ENCODE results near the gene MEIS2.

MEIS2 gene

GRCh38 chr15:36878684-36879262 is 221.6 kb downstream of the MEIS2 start:
- no peak for DNase-seq (ENCODE audit: low read depth)

- DNase-seq (ENCODE audit: low read depth): no peak
Observed at GRCh38 chr15:36877796-36878683, 222.3 kb downstream of the MEIS2 start.

DNA sequence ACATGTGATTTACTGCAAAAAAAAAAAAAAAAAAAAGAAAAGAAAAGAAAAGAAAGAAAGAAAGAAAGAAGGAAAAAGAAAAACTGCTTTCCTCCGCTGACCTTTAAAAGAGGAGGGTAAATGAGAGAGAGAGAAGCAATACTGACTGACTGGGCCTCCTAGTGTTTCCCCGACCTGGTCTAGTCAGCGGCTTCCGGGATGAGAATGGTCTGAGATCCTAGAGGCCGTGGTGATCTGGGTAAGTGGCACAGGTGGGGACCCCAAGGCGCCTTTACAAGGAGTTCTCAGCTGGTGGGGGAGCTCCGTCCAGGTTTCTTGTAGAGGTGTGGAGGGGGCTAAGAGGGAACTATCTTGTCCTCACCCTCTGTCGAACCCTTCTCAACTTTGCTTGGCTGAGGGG is 223.1 kb downstream of the MEIS2 start:
- DNase-seq (ENCODE audit: low read depth): no peak

DNA sequence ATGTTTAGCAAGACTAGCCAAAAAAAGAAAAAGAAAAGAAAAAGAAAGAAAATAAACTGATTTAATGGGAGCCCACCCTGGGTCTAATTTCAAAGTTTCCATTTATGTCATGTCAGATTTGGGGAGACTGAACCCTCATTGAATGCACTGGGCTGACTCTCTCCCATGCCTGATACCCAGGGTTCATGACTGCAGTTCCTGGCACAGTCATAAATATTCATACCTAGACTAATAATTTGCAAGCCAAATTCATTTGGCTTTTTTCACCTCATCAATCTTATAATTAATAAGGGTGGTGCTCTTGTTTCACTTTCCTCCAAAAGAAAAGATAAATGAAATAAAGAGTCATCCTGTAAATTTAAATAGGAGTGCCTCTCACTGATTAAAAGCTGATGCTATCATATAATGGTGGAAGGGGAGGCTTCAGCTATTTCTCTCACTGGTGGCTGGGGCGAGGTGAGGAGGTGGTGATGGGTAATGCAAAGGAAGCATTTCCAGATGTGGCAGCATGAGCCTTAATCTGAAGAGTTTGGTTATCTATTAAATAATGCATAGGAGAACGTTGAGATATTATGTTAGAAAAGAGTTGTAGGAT is 224.5 kb downstream of the MEIS2 start:
- no peak for DNase-seq (ENCODE audit: low read depth)

DNA sequence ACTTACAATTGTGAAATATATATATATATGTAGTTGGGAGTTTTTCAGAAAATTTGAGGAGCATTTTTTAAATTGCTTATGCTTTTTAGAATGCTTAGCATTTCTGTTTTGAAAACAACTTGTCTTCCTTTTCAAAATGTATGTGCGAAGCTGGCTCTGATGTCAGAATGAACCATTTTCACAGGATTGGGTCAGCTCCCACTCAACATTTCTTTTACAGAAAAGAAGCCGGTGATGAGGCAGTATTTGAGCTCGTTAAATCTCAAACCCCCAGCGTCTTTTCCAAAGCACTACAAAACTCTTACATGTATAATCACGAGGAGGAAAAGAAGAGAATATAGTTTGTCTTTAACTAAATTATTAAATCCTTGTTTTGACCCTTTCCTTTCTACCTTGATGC is 225.4 kb downstream of the MEIS2 start:
- no peak for DNase-seq (ENCODE audit: low read depth)

GRCh38 chr15:36867436-36867835 is 232.9 kb downstream of the MEIS2 start:
- DNase-seq (ENCODE audit: low read depth): no peak

DNA sequence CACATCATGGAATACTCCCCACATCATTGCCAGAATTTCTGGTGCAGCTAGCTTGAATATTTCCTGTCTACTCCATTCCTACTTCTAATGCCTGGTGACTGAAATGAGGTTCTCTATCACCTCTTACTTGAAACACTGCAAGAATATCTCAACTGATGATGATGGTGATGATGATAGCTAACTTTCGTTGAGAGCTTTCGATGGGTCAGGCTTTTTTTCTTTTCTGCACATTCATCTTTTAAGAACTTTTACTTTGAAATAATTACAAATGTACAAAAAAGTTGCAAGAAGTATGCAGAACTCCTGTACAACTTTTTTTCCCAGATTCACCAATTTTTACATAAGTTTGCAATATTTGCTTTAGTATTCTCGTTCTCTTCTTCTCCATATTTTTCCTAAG is 233.5 kb downstream of the MEIS2 start:
- no peak for DNase-seq (ENCODE audit: low read depth)

- DNase-seq (ENCODE audit: low read depth): no peak
Observed at GRCh38 chr15:36863570-36863969, 236.8 kb downstream of the MEIS2 start.

- no peak for DNase-seq (ENCODE audit: low read depth)
Observed at GRCh38 chr15:36860792-36861191, 239.6 kb downstream of the MEIS2 start.

DNA sequence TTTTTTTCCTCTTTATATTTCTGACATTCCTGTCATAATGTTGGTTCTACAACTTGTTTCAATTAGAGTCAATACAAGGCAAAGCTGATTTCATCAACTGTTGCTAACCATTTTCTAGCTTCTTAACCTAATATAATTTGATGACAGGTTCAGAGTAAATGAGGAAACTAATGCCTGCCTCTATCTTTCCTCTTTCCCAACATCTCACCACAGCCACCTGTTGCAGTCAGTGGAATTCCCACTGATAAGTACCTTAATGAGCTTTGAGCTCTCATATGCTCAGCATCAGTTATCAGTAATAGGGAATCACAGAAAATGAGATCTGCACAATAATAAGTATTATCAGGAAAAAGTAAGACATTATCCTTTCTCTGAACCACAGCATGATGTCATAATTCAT is 241.9 kb downstream of the MEIS2 start:
- DNase-seq (ENCODE audit: low read depth): no peak

- DNase-seq (ENCODE audit: low read depth): no peak
Observed at GRCh38 chr15:36856339-36856973, 243.9 kb downstream of the MEIS2 start.

GRCh38 chr15:36850864-36851263 is 249.5 kb downstream of the MEIS2 start:
- DNase-seq (ENCODE audit: low read depth): no peak

GRCh38 chr15:36845270-36845669 is 255.1 kb downstream of the MEIS2 start:
- DNase-seq (ENCODE audit: low read depth): no peak

- DNase-seq (ENCODE audit: low read depth): no peak
Observed at GRCh38 chr15:36844534-36844998, 255.8 kb downstream of the MEIS2 start.

GRCh38 chr15:36843822-36844221 is 256.5 kb downstream of the MEIS2 start:
- no peak for DNase-seq (ENCODE audit: low read depth)

DNA sequence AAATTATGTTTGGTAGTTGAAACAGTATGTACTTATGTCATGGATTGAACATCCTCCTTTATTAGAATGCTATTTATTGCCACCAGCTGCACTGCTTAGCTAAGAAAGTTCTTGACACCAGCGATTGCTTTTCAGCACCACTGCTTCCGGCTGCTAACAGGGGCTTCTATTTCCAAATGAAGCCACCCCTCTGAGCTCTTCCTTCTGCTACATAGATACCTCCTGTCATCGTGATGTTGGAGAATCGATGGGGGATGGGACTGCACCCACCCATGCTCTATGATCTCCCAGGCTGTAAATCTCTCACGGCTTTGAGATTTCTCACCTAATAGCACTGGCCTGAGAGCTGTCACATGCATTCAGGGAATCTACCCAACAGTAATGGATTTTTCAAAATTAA is 259.2 kb downstream of the MEIS2 start:
- no peak for DNase-seq (ENCODE audit: low read depth)

Data from fibroblast of gingiva (primary cell).